Glutamatergic neuron (in vitro differentiated cells): ENCODE results near the gene ADSS1. TPM values are rescaled to one million over a fixed set of nuclear protein-coding genes. Genes with fewer than 3 reads are reported as not detected.

Experiments used
- DNase-seq: peaks from one replicate; pipeline ENCODE4 v3.0.0; 2022
- H3K27ac Mint-ChIP-seq: one replicate; pipeline ENCODE4 v1.8.0; 2020; ENCODE audit warnings: mild to moderate bottlenecking, mixed read lengths, inconsistent platforms; ENCODE audit not compliant: unreplicated experiment
- H3K27me3 Mint-ChIP-seq: one replicate; pipeline ENCODE4 v1.8.0; 2020; ENCODE audit warnings: mild to moderate bottlenecking, moderate library complexity, mixed read lengths, inconsistent platforms; ENCODE audit not compliant: unreplicated experiment
- H3K36me3 Mint-ChIP-seq: one replicate; pipeline ENCODE4 v1.8.0; 2020; ENCODE audit warnings: mild to moderate bottlenecking, mixed read lengths, inconsistent platforms; ENCODE audit not compliant: unreplicated experiment
- H3K4me1 Mint-ChIP-seq: one replicate; pipeline ENCODE4 v1.8.0; 2020; ENCODE audit warnings: mild to moderate bottlenecking, low read depth, mixed read lengths, inconsistent platforms; ENCODE audit not compliant: unreplicated experiment
- H3K4me3 Mint-ChIP-seq: one replicate; pipeline ENCODE4 v1.8.0; 2020; ENCODE audit warnings: mild to moderate bottlenecking, mixed read lengths, inconsistent platforms; ENCODE audit not compliant: unreplicated experiment
- H3K9me3 Mint-ChIP-seq: one replicate; pipeline ENCODE4 v1.8.0; 2020; ENCODE audit warnings: mild to moderate bottlenecking, moderate library complexity, mixed read lengths, inconsistent platforms; ENCODE audit not compliant: unreplicated experiment
- total RNA-seq: library from RNA; stranded (reverse); fragmentation: NEBNext Ultra II Directional; extraction: Animal tissue kit (Norgen Biotek cat#: 25700); gene quantifications from one replicate; pipeline ENCODE4 v1.2.1, GENCODE V29; 2021; ENCODE audit not compliant: unreplicated experiment
- TF ChIP-seq, protein P1 (sequence below): fragments of 200-600 bp; sonication (generic); IDR thresholded peaks from one replicate; pipeline ENCODE4 v1.5.0; 2021; ENCODE audit not compliant: partially characterized antibody, unreplicated experiment

ADSS1 gene
- total RNA-seq, 1 donor from 2014 or later, result 45.1 TPM

DNA sequence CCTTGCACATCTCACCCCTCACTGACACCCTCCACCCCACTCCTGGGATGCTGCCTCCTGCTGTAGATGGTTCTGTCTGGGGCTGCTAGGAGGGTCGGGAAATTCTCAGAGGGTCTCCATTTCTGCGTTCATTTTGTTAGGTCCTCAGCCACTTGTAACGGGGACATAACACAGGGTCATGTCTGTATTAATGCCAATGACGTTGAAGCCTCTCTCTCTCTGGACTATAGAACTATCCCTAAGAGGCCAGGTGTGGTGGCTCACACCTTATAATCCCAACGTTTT is 43.5 kb downstream of the ADSS1 start:
- DNase-seq, result no peak
- Mint-ChIP-seq H3K27ac (no peak overlapping the region), H3K36me3 (peaks cover 12% of the 10 kb centered on the region), H3K4me3 (no peak overlapping the region), H3K4me1 (peaks cover 10% of the 10 kb centered on the region), H3K27me3 (peaks cover 10% of the 10 kb centered on the region), H3K9me3 (peaks cover 23% of the 10 kb centered on the region)
- TF ChIP-seq, protein P1, sequence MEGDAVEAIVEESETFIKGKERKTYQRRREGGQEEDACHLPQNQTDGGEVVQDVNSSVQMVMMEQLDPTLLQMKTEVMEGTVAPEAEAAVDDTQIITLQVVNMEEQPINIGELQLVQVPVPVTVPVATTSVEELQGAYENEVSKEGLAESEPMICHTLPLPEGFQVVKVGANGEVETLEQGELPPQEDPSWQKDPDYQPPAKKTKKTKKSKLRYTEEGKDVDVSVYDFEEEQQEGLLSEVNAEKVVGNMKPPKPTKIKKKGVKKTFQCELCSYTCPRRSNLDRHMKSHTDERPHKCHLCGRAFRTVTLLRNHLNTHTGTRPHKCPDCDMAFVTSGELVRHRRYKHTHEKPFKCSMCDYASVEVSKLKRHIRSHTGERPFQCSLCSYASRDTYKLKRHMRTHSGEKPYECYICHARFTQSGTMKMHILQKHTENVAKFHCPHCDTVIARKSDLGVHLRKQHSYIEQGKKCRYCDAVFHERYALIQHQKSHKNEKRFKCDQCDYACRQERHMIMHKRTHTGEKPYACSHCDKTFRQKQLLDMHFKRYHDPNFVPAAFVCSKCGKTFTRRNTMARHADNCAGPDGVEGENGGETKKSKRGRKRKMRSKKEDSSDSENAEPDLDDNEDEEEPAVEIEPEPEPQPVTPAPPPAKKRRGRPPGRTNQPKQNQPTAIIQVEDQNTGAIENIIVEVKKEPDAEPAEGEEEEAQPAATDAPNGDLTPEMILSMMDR, result no peak

- TF ChIP-seq, protein P1, result peak; percentile 96
- Mint-ChIP-seq H3K4me1 (peaks cover 10% of the 10 kb centered on the region), H3K9me3 (peaks cover 23% of the 10 kb centered on the region), H3K27ac (peak overlapping the region; percentile 64), H3K27me3 (peaks cover 10% of the 10 kb centered on the region), H3K36me3 (peaks cover 12% of the 10 kb centered on the region), H3K4me3 (peak overlapping the region; percentile 25)
- peak; percentile 98 for DNase-seq
Observed at GRCh38 chr14:104768437-104769323, 44.7 kb downstream of the ADSS1 start.

- peaks cover 10% of the 10 kb centered on the region for H3K4me1 Mint-ChIP-seq
- DNase-seq, result no peak
- peaks cover 12% of the 10 kb centered on the region for H3K27me3 Mint-ChIP-seq
- H3K27ac Mint-ChIP-seq, result peak overlapping the region; percentile 79
- peaks cover 12% of the 10 kb centered on the region for H3K36me3 Mint-ChIP-seq
- TF ChIP-seq, protein P1, result no peak
- peak overlapping the region; percentile 28 for H3K4me3 Mint-ChIP-seq
- H3K9me3 Mint-ChIP-seq, result peaks cover 23% of the 10 kb centered on the region
Observed at GRCh38 chr14:104769324-104770071, 45.5 kb downstream of the ADSS1 start.

GRCh38 chr14:104770072-104770579 is 46.1 kb downstream of the ADSS1 start:
- H3K27me3 Mint-ChIP-seq, result peaks cover 12% of the 10 kb centered on the region
- peak overlapping the region; percentile 79 for H3K27ac Mint-ChIP-seq
- H3K9me3 Mint-ChIP-seq, result peaks cover 23% of the 10 kb centered on the region
- H3K4me3 Mint-ChIP-seq, result peak overlapping the region; percentile 28
- peaks cover 12% of the 10 kb centered on the region for H3K36me3 Mint-ChIP-seq
- H3K4me1 Mint-ChIP-seq, result peaks cover 10% of the 10 kb centered on the region
- TF ChIP-seq, protein P1, result no peak
- no peak for DNase-seq
